RWPE1 (cell line): ENCODE data around the gene PRPS1.

ENCODE experiments used
- CTCF ChIA-PET: fragments of 350-600 bp; sonication (Branson Sonifier 250); formaldehyde crosslinking; extraction: SDS; loops from one replicate; lab custom pipeline; 2021; lab: Yijun Ruan, JAX
- POLR2A ChIA-PET: fragments of 400-600 bp; formaldehyde crosslinking; extraction: SDS; loops from one replicate; lab custom pipeline; 2020; ENCODE audit warnings: antibody characterized with exemption; ENCODE audit not compliant: low non-redundant PET; lab: Yijun Ruan, JAX
- DNase-seq: peaks from one replicate; pipeline ENCODE4 v3.0.0; 2012; ENCODE audit warnings: low spot score
- H3K27ac ChIP-seq: fragments of 450-650 bp; 2 replicates; pipeline ENCODE4 v1.5.1; 2017
- CTCF ChIP-seq: fragments of 450-650 bp; conservative IDR thresholded peaks from 2 replicates; pipeline ENCODE4 v1.5.1; 2017; ENCODE audit warnings: low read depth, mild to moderate bottlenecking

Gene PRPS1

GRCh38 chrX:107597791-107598190, 30.5 kb upstream of the PRPS1 start:
- CTCF ChIA-PET = interaction anchor here (0.7 kb wide), 1 partner anchor 13 kb away, joined by 3 read pairs; no protein-coding TSS in a partner anchor
- no peak overlapping the region for H3K27ac ChIP-seq
- no peak for DNase-seq
- POLR2A ChIA-PET = no interaction called here
- no peak for TF ChIP-seq CTCF

GRCh38 chrX:107599450-107599861, 28.9 kb upstream of the PRPS1 start:
- H3K27ac ChIP-seq = no peak overlapping the region
- ChIA-PET CTCF (no interaction called here), POLR2A (no interaction called here)
- DNase-seq = no peak
- TF ChIP-seq CTCF = no peak

GRCh38 chrX:107600366-107600765, 27.9 kb upstream of the PRPS1 start:
- no peak for TF ChIP-seq CTCF
- H3K27ac ChIP-seq = no peak overlapping the region
- CTCF ChIA-PET = interaction anchor here (0.7 kb wide), 1 partner anchor 303 kb away, joined by 5 read pairs; no protein-coding TSS in a partner anchor
- DNase-seq = no peak
- POLR2A ChIA-PET = no interaction called here

GRCh38 chrX:107601326-107601725, 27.0 kb upstream of the PRPS1 start:
- no peak for TF ChIP-seq CTCF
- H3K27ac ChIP-seq = no peak overlapping the region
- CTCF ChIA-PET = no interaction called here
- POLR2A ChIA-PET = no interaction called here
- no peak for DNase-seq

- CTCF ChIA-PET = no interaction called here
- no peak for TF ChIP-seq CTCF
Measured at GRCh38 chrX:107601759-107602158, 26.6 kb upstream of the PRPS1 start.

GRCh38 chrX:107602694-107603239, 25.5 kb upstream of the PRPS1 start:
- no peak for DNase-seq
- TF ChIP-seq CTCF = no peak
- ChIA-PET CTCF (no interaction called here), POLR2A (no interaction called here)
- H3K27ac ChIP-seq = no peak overlapping the region

More at GRCh38 chrX:107601759-107602158, 26.6 kb upstream of the PRPS1 start:
- POLR2A ChIA-PET = no interaction called here
- H3K27ac ChIP-seq = no peak overlapping the region
- DNase-seq = no peak
